ENCODE data around the gene NUDT21. TPM values are rescaled to one million over a fixed set of nuclear protein-coding genes. Genes with fewer than 3 reads are reported as not detected.

Gene NUDT21
- total and polyA plus RNA-seq, 3 donors from 2014 or later: 67.7 to 224 (median 75.3) TPM

DNA sequence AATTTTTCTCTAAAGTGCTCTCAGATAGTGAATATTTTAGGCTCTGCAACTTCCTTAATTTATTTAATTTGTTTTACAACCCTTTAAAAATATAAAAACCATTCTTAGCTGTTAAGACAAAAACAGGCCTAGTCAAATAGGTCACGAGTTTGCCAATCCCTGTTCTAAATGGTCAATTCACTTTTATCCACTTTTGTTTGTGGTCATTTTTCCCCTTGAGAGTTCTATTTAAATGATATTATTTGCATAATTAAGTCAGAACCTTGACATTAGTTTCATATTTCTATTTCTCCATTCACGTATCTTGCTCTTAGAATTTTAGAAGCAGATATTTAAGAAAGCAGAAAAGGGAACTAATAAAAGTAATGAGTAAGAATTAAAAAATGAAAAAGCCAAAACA is 29.8 kb downstream of the NUDT21 start:
- Histone ChIP-seq H3K27ac (peak overlapping the region in 1 of 2 donors; percentile 51), H3K27me3 (no peaks in the 10 kb centered on the region), H3K36me3 (ENCODE audit: low read depth, missing control alignments) (no peaks in the 10 kb centered on the region), H3K9me3 (no peaks in the 10 kb centered on the region), H3K4me1 (peaks cover 24% of the 10 kb centered on the region), H3K4me3 (no peak overlapping the region)
- WGBS, 2 donors: 61 to 65% methylated on average over 2 of the region's 2 CpGs
- TF ChIP-seq POLR2A (IDR thresholded peaks at IDR 0.05): no peak
- TF ChIP-seq, protein P1, sequence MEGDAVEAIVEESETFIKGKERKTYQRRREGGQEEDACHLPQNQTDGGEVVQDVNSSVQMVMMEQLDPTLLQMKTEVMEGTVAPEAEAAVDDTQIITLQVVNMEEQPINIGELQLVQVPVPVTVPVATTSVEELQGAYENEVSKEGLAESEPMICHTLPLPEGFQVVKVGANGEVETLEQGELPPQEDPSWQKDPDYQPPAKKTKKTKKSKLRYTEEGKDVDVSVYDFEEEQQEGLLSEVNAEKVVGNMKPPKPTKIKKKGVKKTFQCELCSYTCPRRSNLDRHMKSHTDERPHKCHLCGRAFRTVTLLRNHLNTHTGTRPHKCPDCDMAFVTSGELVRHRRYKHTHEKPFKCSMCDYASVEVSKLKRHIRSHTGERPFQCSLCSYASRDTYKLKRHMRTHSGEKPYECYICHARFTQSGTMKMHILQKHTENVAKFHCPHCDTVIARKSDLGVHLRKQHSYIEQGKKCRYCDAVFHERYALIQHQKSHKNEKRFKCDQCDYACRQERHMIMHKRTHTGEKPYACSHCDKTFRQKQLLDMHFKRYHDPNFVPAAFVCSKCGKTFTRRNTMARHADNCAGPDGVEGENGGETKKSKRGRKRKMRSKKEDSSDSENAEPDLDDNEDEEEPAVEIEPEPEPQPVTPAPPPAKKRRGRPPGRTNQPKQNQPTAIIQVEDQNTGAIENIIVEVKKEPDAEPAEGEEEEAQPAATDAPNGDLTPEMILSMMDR (IDR thresholded peaks at IDR 0.05): no peak
- intact Hi-C loops (cut with DNase I; ENCODE audit: low total_unique reads): no loop called here
- DNase-seq: no peak

- intact Hi-C loops (cut with DNase I; ENCODE audit: low total_unique reads): no loop called here
- H3K27me3 ChIP-seq: no peaks in the 10 kb centered on the region
- peaks cover 24% of the 10 kb centered on the region for H3K4me1 ChIP-seq
These were observed 30.5 kb downstream of the NUDT21 start for GRCh38 chr16:56420613-56421012.

DNA sequence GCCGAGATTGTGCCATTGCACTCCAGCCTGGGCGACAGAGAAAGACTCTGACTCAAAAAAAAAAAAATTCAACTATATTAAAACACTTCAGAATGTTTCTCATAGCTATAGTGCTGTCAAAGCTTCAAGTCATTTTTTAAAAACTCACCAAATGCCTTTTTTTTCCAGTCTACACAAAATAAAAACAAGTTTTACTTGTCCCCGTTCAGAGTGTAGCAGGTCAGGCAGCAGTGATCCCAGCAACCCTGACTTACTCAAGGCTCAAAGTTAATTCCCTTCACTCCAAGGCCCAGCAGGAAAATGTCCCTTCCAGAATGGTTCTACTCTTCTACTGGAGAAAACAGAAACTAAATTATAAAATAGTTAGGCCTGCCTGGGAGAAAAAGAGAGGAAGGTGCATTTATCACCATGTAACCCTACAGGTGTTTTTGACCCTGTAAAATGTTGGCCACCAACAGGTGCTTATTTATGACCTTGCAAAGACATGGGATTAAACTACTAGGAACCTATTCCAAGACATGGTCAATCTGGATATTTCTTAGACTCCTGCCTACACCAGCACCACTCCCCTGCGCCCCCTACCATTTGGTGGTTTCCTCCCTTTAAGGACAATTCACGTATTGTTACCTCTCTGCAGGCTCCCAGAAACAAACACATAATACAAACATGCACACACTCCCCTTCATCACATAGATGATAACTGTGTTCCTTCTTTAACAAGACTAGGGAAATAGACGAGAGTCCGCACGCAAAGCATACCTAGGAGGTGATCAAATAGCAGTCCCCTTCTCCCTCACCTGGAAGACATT is 31.2 kb downstream of the NUDT21 start:
- intact Hi-C loops (cut with DNase I; ENCODE audit: low total_unique reads): no loop called here
- H3K4me1 ChIP-seq: peaks cover 24% of the 10 kb centered on the region

More at GRCh38 chr16:56420613-56421012, 30.5 kb downstream of the NUDT21 start:
- no peak for DNase-seq
- no peak for TF ChIP-seq POLR2A (IDR thresholded peaks at IDR 0.05)
- TF ChIP-seq, protein P1 (IDR thresholded peaks at IDR 0.05): no peak
- H3K4me3 ChIP-seq: no peak overlapping the region
- no peaks in the 10 kb centered on the region for H3K36me3 ChIP-seq (ENCODE audit: low read depth, missing control alignments)
- no peaks in the 10 kb centered on the region for H3K9me3 ChIP-seq
- H3K27ac ChIP-seq: no peak overlapping the region

DNA sequence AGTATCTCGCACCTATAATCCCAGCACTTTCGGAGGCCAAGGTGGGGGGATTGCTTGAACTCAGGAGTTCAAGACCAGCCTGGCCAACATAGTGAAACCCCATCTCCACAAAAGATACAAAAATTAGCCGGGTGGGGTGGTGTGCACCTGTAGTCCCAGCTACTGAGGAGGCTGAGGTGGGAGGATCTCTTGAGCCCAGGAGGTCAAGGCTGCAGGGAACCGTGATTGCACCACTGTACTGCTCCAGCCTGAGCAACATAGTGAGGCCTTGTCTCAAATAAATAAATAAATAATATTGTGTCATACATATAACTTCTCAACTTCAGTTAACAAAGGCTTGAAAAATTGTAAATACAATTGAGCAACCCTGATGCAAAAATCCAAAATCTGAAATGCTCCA is 34.0 kb downstream of the NUDT21 start:
- TF ChIP-seq POLR2A (IDR thresholded peaks at IDR 0.05): no peak
- TF ChIP-seq, protein P1 (IDR thresholded peaks at IDR 0.05): no peak
- H3K9me3 ChIP-seq: no peaks in the 10 kb centered on the region
- 81 to 86% methylated on average over 4 of the region's 4 CpGs for WGBS, 2 donors
- no peak overlapping the region for H3K4me3 ChIP-seq
- H3K4me1 ChIP-seq: peaks cover 7% of the 10 kb centered on the region
- H3K27me3 ChIP-seq: no peaks in the 10 kb centered on the region
- no peak for DNase-seq
- no peak overlapping the region for H3K27ac ChIP-seq
- no peaks in the 10 kb centered on the region for H3K36me3 ChIP-seq (ENCODE audit: low read depth, missing control alignments)
- intact Hi-C loops (cut with DNase I; ENCODE audit: low total_unique reads): no loop called here

More for the DNA sequence above, 31.2 kb downstream of the NUDT21 start:
- WGBS, 2 donors: 70 to 71% methylated on average over 8 of the region's 8 CpGs
- DNase-seq: no peak
- H3K9me3 ChIP-seq: no peaks in the 10 kb centered on the region
- TF ChIP-seq, protein P1 (IDR thresholded peaks at IDR 0.05): no peak
- TF ChIP-seq POLR2A (IDR thresholded peaks at IDR 0.05): no peak
- no peaks in the 10 kb centered on the region for H3K27me3 ChIP-seq
- no peak overlapping the region for H3K27ac ChIP-seq
- H3K36me3 ChIP-seq (ENCODE audit: low read depth, missing control alignments): no peaks in the 10 kb centered on the region
- H3K4me3 ChIP-seq: no peak overlapping the region

DNA sequence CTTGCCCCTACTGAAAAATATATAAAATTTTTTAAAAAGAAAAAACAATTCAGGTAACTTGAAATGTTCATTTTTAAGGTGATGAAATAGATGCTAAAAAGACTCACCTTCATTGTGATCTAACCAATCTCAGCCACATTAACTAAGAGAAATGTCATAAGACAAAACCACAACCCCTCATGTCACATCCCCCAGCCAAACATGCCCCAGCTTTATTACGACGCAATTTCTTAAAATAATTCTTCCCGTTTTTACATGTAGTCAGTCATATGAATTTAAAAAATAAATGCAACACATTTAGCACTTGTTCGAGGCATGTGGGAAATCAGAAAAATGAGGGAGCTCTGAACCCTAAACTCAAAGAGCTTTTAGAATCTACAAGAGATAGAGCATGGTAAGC is 35.3 kb downstream of the NUDT21 start:
- Histone ChIP-seq H3K27ac (no peak overlapping the region), H3K27me3 (no peaks in the 10 kb centered on the region), H3K36me3 (ENCODE audit: low read depth, missing control alignments) (no peaks in the 10 kb centered on the region), H3K9me3 (no peaks in the 10 kb centered on the region), H3K4me1 (peaks cover 5% of the 10 kb centered on the region), H3K4me3 (no peak overlapping the region)
- TF ChIP-seq, protein P1 (IDR thresholded peaks at IDR 0.05): no peak
- no peak for TF ChIP-seq POLR2A (IDR thresholded peaks at IDR 0.05)
- no peak for DNase-seq
- intact Hi-C loops (cut with DNase I; ENCODE audit: low total_unique reads): no loop called here
- 91 to 92% methylated on average over 4 of the region's 4 CpGs for WGBS, 2 donors
